ENCODE measurements around the gene GGT6.
A peak's percentile ranks its signal among the peaks of the same experiment; 100 is the strongest.

Gene GGT6

DNA sequence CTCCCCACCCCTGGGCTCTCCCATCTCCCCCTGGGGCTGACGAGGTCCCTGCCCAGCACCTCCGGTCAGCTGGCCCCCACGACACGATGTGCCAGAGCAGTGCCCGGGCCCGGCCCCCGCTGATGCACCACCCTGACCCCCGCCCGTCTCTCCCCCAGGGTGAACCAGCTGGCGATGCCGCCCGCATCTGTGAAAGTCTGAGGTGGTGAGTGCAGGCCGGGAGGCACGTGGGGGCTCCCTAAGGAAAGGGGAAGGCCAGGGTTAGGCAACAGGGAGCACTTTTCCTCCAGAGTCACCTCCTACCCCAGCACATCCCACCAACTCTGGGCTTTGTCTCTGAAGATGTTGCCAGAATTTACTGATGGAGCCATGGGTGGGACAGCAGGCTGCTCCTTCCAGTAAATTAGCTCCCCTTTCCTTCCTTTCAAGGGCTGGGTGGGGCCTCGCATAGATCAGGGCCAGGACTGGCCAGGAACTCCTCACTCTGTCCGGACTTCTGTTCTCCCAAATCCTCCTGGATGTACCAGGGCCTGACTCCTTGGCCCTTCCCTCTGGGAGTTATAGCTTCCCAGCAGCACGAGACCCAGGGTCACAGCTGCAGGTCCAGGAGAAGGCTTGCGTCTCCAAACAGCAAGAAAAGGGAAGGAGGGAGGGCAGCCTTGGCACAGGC, 23.5 kb downstream of the GGT6 start:
- peak; percentile 12 to 47 for DNase-seq

DNA sequence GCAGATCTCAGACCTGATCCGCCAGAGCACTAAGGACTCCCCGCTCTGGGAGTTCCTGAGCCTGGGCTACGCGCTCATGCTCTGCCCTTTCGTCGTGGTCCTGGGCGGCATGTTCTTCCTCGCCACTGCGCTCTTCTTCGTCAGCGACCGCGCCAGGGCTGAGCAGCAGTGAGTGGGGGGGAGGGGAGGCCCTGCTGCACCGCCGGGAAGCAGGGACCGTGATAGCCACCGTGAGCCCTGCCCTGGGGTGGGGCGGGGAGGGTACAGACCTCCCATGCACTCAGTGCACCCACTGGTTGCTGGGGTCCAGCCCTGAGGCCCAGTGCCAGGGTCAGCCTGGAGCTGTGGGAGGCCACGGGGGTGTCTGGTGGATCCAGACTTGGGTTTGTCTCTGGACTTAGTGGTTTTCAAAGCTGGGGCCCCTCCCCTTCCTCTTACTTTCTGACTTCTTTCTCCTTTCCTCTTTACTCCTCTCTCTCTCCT, 24.1 kb downstream of the GGT6 start:
- DNase-seq, result peak in 1 of 2 experiments; percentile 45

DNA sequence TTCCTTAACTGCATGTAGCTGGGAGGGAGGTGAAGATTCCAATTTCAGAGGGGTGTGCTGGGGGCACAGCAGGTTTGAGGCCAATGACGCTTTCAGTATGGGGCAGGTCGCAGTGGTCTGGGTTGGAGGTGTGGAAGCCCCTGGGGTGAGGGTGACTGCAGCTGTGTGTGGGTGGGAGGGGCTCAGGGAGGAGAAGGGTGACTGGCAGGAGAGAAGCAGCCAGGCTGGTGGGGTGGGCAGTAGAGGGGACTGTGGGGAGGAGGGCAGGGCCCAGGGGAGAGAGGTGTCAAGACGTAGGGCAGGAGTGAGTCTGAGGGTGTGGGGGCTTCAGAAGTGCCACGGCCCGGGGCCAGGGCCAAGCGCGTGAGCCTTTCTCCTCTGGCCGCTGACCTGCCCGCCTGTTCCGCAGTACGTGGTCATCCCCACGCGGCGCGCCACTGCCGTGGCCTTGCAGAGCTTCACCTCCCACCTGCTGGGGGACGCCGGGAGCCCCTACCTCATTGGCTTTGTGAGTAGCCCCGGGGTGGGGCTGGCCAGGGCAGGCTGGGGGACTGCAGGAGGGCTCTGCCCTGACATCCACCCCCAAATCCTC, 24.6 kb downstream of the GGT6 start:
- DNase-seq, result peak in 1 of 2 experiments; percentile 45

DNA sequence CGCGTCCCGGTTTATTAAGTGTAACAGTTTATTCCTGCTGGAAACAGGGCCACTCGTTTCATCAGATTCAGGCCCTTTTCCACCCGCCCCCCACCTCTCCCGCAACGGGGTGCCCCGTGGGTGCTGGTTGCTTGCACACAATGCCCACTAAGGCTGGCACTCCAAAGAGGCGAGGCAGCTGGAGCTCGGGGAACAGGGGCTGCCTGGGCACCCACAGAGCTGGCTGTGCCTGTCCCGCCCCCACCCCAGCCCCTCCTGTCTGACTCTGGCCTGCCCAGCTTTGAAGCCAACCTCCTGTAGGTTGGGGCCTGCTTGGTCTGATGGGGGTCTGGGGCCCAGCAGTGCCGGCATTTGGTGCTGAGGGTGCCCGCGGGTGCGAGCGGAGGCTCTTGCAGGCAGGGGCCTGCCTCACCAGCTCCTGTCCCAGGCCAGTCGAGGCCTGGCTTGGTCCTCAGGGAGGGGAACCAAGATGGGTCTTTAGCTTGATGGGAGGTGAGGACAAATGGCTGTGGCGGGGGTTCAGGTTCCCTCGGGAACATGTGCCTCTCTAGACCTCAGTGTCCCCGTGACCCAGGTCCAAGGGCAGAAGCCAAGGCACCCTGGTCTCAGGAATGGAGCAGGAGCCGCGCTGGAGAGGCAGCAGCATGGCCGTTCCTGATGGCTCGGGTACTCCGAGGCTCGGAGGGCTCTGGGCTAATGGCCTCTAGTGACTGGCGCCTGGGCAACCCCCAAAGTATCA, 25.3 kb downstream of the GGT6 start:
- DNase-seq, result peak in 1 of 2 experiments; percentile 32

DNA sequence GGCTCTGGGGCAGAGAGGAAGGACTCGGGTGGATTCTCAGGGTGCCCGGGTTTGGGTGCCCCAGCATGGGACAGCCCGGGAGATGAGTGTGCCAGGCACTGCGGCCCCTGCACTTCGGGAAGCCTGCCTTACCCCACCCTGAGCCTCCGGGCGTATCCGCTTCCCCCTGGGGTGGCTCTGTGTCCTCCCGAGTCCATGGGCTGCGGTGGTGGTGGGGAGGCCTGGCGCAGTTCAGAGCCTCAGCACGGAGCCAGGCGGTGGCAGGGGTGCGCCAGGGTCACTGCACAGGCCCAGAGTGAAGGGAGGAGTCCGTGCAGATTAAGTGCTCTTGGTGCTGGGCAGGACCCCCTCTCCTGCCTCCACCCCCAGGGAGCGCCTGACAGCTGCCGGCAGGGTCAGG, 25.9 kb downstream of the GGT6 start:
- no peak for DNase-seq

DNA sequence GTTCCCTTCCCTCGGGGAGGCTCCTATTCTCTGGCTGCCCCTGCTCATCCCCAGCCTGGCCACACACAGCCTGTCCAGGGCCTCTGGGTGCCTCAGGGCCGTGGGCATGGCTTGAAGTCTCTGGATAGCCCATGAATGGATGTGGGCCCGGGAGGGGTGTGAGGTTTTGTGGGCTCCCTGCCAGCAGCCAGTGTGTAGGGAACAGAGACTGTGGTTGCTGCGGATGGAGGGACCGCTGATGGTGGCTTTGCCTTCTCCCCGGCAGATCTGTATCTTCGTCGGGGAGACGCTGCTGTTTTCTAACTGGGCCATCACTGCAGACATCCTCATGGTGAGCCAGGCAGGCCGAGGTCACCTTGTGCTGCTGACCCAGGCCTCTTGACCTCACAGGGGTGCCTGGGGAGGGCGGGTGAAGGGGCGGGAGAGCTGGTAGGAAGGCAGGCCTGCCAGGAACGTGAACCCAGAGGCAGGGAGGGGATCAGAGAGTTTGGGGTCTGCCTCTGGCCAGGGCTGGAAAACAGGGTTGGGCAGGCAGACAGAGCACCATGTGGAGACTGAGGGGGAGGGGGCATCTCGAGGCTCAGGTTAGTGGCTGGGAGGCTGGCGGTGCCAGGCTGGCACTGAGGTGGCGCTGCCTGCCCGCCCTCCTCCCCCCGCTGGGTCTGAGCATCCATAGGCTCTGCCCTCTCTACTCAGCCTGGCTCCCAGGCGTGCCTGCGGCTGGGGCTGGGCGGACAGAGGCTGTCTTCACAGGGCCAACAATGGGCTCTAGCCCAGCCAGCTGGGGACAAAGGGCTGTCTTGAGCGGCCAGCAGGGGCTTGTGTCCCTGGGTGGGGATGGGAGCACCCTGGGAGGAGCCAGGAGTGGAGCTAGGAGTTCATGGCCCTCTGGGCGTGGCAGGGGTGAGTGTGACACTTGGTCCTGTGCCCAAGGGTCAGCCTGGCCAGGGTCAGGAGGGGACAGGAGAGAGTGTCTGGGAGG, 26.6 kb downstream of the GGT6 start:
- DNase-seq, result peak in 1 of 2 experiments; percentile 38

DNA sequence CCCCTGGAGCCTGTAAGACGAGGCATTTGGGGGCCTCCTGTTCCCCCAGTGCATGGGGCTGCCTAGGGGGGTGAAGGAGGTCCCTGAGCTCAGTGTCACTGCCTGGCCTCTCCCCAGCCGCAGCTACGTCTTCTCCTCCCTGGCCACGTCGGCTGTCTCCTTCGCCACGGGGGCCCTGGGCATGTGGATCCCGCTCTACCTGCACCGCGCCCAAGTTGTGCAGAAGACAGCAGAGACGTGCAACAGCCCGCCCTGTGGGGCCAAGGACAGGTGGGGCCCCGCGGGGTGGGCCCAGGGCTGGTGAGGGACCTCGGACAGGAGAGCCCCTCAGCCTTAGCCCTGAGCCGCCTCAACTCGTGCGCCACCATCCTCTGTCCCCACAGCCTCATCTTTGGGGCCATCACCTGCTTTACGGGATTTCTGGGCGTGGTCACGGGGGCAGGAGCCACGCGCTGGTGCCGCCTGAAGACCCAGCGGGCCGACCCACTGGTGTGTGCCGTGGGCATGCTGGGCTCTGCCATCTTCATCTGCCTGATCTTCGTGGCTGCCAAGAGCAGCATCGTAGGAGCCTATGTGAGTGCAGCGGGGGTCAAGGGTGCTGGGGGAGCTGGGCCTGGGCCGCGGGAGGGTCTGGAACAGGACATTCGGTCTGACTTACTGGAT, 27.4 kb downstream of the GGT6 start:
- DNase-seq, result no peak

DNA sequence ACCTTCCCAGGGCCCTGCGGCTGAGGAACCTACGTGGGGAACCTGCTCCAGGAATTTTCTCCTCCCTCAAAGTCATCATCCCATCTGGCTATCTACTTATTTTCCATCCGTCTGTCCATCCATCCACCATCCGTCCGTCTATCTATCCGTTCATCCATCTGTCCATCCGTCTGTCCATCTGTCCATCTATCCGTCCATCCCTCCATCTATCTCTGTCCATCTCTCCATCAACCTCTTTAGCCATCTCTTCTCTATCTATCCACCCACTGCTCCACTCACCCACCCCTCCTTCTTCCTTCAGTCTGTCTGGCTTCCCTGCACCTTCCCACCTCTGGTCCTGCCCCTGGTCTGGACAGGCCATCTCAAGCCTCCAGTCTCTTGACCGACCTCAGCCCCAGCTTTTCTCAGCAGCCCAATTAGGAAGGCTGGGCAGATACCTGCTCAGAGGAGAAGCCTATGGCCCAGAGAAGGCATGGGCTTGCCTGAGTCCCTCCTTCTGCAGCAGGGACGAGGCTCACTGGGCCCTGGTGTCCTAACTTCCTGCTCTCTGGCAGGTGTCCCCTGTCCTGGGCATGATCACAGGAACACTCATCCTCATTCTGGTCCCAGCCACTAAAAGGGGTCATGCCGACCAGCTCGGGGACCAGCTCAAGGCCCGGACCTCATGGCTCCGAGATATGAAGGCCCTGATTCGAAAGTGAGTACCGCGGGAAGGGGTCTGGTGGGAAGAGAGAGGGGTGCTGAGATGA, 28.2 kb downstream of the GGT6 start:
- DNase-seq, result no peak

DNA sequence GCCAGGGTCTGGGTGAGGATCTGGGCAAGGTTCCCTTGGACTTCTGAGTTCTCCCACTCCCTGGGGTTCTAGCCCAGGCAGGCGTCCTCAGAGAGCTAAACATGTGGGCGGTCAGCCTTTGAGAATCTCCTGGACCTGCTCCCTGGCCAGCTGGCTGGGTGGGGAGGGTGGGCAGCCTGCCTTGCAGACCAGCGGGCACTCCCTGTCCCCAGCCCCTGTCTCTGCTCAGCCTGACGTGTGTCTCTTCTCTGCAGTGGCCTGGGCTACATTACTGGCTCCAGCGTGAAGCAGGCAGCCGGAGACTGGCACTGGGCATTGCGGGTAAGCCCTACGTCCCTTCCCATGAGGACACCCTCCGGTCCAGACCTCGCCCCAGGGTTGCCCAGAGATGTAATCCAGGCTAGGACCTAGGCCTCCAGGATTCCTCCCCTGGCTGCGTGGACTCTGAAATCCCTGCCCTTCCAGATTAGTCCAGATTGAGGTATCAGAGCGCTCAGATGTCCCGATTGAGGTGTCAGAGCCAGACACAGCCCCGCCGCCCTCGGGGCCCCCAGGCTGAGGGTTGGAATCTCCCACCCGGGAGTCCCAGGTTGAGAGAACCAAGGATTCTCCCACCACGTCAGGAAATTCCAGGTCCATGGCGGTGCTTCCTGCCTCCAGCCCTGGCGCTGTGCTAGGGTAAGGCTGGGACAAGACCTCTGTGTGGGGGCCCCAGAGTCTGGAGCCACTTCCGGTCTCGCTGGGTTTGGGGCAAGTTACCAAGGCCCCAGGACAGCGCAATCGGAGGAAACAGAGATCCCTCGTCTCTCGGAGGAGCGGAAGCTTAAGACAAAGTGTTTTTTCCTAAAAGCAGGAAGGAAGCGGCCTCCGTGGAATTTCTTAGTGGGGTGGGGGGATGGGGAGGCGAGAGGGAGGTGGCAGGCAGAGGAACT, 29.3 kb downstream of the GGT6 start:
- DNase-seq, result no peak

DNA sequence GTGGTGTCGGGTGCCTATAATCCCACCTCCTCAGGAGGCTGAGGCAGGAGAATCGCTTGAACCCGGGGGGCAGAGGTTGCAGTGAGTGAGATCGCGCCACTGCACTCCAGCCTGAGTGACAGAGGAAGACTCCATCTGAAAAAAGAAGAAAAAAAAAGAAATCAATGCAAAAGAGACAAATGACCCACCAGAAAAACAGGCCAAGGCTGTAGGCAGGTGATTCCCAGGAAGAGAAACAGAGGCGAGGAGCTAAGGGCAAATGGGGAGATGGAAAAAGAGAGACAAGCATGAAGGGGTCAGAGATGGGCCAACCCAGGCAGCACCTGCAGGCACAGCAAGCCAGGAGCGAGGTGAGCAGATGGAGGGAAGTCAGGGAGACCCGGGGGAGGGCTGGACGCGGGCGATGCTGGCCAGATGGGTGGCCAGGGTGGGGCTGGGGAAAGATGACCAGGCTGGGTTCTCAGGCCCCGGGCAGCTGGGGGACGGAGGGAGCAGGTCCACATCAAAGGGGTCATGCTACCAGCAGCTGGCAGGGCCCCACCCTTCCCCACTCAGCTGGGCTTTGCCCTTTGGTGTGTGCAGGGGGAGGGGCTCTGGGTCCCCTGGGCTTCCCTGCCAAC, 30.7 kb downstream of the GGT6 start:
- peak in 1 of 2 experiments; percentile 49 for DNase-seq

DNA sequence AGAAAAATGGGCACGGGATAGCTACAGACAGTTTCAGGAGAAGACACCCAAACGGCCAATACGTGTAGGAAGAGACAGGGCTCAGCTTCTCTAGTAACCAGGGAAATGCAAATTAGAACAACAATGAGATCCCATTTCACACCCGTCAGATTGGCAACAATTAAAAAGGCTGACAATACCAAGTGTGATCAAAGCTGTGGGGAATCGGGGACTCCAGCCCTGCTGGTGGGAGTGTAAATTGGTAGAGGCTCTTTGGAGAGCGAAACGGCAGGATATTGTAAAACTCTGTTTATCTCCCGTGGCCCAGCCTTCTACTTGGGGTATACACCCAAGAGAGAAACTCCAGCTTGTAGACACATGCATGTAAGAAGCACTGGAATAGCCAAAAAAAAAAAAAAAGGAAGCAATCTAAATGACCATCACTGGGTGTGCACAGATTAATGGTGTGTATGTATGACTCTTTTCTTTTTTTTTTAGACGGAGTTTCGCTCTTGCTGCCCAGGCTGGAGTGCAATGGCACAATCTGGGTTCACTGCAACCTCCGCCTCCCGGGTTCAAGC, 32.7 kb downstream of the GGT6 start:
- no peak for DNase-seq

DNA sequence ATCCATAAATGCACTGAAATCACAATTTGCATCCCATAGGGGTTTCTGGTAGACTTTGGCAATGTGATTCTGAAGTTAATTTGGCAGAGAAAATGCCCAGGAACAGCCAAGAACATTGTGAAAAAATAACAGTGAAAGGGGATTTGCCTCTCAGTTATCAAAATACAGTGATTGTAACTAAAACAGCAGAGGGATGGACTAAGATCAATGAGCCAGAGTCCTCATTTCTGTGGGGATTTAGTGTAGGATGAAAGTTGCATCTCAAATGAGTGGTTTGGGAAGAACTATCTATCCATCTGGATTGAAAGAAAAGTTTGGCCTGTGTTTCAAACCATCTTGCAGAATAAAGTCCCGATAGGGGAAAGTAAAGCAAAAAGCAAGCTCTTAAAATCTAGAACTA, 33.2 kb downstream of the GGT6 start:
- DNase-seq, result no peak

DNA sequence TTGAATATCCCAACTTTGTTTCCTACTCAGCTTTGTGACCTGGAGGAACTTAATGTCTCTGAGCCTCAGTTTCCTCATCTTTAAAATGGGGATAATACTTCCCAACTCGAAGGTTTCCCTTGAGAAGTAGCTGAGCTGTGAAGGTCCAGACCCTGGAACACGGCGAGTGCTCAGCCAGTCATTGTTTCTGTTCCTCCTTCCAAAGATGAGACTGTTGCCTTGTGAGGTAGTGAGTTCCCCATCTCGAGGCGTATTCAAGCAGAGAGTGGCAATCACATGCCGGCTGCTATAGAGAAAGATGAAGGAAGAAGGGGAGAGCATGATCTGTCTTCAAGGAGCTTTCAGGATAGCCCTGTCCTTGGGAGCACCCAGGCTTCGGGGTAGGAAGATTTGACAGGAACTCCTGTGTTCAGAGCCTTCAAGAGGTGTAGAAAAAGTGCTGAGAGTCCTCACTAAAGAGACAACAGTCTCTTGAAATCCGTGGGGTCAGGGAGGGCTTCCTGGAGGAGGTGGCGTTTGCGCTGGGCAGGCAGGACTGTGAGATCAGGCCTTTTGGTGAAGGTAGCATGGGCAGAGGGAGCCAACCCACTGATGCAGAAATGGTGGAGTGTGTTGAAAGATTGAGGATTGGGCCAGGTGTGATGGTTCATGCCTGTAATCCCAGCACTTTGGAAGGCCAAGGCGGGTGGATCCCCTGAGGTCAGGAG, 34.5 kb downstream of the GGT6 start:
- DNase-seq, result no peak

DNA sequence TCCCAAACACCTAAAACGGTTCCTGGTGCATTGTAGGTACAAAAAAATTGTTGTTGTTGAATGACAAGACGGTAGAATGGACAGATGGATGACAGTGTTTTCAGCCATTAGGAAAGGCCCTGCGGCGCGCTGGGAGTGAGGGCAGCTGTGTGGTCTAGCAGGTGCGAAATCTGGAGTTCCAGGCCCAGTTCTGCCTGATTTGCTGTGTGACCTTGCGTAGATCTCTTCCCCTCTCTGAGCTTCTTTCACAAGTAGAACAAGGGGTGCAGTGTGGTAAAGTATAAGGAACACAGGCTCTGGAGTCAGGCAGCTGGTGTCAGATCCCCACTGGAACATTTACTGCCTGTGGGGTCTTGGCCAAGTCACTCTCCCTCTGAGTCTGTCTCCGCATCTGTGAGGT, 36.4 kb downstream of the GGT6 start:
- DNase-seq, result no peak

DNA sequence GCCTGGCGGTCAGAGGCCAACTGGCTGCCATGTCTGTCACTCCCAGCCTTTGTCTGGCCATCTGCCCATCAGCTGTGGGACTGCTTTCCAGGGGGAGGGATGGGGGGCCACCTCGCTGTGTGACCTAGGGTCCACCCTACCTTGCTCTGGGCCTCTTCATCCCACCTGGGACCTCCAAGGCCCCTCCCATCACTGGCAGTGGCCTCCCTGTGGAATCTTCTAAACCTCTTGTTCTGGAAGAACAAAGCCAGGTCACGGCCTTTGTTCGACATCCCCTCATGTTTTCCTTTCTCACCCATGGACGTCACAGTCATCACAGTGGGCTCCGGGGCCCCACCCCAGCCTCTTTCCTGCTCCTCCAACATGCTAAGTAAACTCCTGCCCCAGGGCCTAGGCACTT, 37.7 kb downstream of the GGT6 start:
- no peak for DNase-seq

DNA sequence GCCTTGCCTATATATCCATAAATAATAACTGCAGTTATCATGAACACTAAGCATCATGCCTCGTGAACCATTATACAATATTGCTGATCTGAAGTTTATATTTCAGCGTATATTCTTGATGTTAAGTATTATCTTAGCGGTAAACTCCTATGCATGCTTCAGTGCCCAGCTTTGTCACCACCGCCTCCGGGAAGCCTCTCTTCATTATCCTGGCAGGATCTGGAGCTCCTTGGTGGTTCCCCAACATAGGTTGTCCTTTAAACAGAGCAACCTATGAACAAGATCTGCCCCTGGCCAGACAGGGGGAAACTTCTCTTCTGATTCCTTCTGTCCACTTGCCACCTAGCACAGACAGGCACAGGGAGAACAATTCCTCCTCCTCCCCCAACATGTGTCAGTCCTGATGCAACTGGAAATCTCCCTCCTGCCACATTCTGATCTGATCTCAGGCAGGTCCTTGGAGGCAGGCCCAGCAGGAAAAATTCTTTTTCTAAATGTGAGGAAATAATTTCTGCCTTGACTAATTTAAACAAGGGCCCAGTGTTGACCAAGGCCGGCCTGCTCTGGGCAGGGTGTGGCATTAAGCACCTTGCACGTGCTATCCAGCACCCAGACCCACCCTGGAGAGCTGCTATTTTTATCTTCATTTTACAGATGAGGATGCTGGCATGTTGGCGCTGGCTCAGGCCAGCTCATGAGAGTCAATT, 39.3 kb downstream of the GGT6 start:
- no peak for DNase-seq

DNA sequence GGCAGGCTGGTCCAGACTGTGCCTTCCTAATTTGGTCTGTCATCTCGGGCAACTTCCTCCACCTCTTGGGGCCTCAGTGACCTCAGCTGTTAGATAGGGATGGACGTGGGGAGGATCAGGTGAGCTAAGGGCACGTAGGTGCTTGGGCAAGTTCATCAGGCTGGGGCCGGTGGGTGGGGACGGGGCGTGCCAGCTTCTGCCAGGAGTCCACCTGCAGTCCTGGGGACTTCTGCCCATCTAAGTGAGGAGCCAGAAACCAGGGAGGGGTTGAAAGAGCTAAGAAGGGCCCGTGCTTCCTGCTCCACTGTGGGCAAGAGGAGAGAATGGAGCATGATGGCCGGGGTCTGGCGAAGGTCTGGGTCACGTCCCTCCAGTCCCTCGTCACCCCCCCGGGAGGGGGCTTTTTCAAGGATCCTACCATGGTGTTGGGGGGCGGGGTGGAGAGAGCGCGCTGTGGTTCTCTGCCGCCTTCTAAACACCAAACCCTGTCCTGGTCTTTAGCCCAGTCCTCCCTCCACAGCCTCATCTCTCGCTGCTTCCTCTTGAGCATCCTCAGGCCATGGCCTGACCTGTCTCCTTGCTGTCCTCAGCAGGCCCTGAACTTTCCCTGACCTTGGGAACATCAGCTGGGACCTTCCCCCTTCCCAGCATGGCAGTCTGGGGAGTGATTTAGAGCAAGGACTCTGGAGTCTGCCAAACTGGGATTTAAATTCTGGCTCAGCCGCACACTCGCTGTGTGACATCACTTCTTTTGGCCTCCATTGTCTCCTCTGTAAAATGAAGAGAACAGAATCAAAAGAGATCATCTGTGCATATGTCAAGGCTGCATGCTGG, 40.1 kb downstream of the GGT6 start:
- DNase-seq, result no peak
